Cardiac muscle cell (in vitro differentiated cells and primary cell): ENCODE data around the gene ME1. TPM values are rescaled to one million over a fixed set of nuclear protein-coding genes. Genes with fewer than 3 reads are reported as not detected.

Experiments used
- DNase-seq, 2 donors: peaks; one replicate each; pipeline versions ENCODE4 v3.0.0 to v3.0.0-alpha.2; 2010 to 2017; ENCODE audit warnings: low read depth in 1 of 2, low spot score in 1 of 2
- H3K27ac ChIP-seq: fragments of 200-600 bp; sonication (generic); 2 replicates; pipeline ENCODE4 v1.5.1; 2016
- H3K27me3 ChIP-seq: fragments of 200-600 bp; sonication (generic); 2 replicates; pipeline ENCODE4 v1.6.0; 2016; ENCODE audit warnings: control low read depth
- H3K36me3 ChIP-seq: fragments of 200-600 bp; sonication (generic); 2 replicates; pipeline ENCODE4 v1.5.1; 2016; ENCODE audit warnings: control low read depth
- H3K4me1 ChIP-seq: fragments of 200-600 bp; sonication (generic); 2 replicates; pipeline ENCODE4 v1.8.1; 2017; ENCODE audit warnings: low read depth, mild to moderate bottlenecking, mixed run types
- H3K4me3 ChIP-seq: fragments of 200-600 bp; sonication (generic); 2 replicates; pipeline ENCODE4 v1.5.1; 2016; ENCODE audit warnings: mild to moderate bottlenecking
- H3K9me3 ChIP-seq: fragments of 200-600 bp; sonication (generic); 2 replicates; pipeline ENCODE4 v1.5.1; 2017; ENCODE audit warnings: low read depth, mild to moderate bottlenecking, control low read depth
- CTCF ChIP-seq: IDR thresholded peaks from 2 replicates; pipeline ENCODE4 v1.5.1; 2012; ENCODE audit warnings: low read depth, mild to moderate bottlenecking, low read length
- polyA plus RNA-seq: library from polyadenylated mRNA; unstranded; fragments of >200 nt; fragmentation: Nextera tagmentation; extraction: Ambion mirVana; gene quantifications from 2 replicates; pipeline ENCODE4 v1.2.1, GENCODE V29; 2016
- total RNA-seq: library from RNA; depleted of rRNA; stranded (reverse); fragments of >200 nt; gene quantifications from 2 replicates; pipeline ENCODE4 v1.2.3, GENCODE V29; 2016

Gene ME1
- total and polyA plus RNA-seq, 2 experiments from 2014 or later: 2.0 to 6.6 TPM

GRCh38 chr6:83472767-83473166 is 41.9 kb upstream of the ME1 start:
- Histone ChIP-seq H3K27me3 (peaks cover 5% of the 10 kb centered on the region), H3K36me3 (no peaks in the 10 kb centered on the region), H3K9me3 (no peaks in the 10 kb centered on the region), H3K27ac (no peak overlapping the region), H3K4me3 (no peak overlapping the region), H3K4me1 (no peaks in the 10 kb centered on the region)
- DNase-seq: no peak
- TF ChIP-seq CTCF: no peak

- H3K27ac ChIP-seq: no peak overlapping the region
These were observed 39.7 kb upstream of the ME1 start for GRCh38 chr6:83470587-83470986.

GRCh38 chr6:83470001-83470400 is 39.1 kb upstream of the ME1 start:
- no peak for DNase-seq

More at GRCh38 chr6:83470587-83470986, 39.7 kb upstream of the ME1 start:
- Histone ChIP-seq H3K4me1 (no peaks in the 10 kb centered on the region), H3K36me3 (no peaks in the 10 kb centered on the region), H3K27me3 (peaks cover 5% of the 10 kb centered on the region), H3K4me3 (no peak overlapping the region), H3K9me3 (no peaks in the 10 kb centered on the region)
- no peak for TF ChIP-seq CTCF
- no peak for DNase-seq

GRCh38 chr6:83467620-83468036 is 36.8 kb upstream of the ME1 start:
- no peak for TF ChIP-seq CTCF
- Histone ChIP-seq H3K4me1 (peaks cover 6% of the 10 kb centered on the region), H3K9me3 (no peaks in the 10 kb centered on the region), H3K27ac (no peak overlapping the region), H3K4me3 (no peak overlapping the region), H3K27me3 (no peaks in the 10 kb centered on the region), H3K36me3 (no peaks in the 10 kb centered on the region)
- no peak for DNase-seq

More at GRCh38 chr6:83470001-83470400, 39.1 kb upstream of the ME1 start:
- Histone ChIP-seq H3K27me3 (peaks cover 5% of the 10 kb centered on the region), H3K36me3 (no peaks in the 10 kb centered on the region), H3K4me1 (no peaks in the 10 kb centered on the region), H3K4me3 (no peak overlapping the region), H3K9me3 (no peaks in the 10 kb centered on the region), H3K27ac (no peak overlapping the region)
- TF ChIP-seq CTCF: no peak

- peaks cover 16% of the 10 kb centered on the region for H3K4me1 ChIP-seq
- no peaks in the 10 kb centered on the region for H3K36me3 ChIP-seq
- H3K27me3 ChIP-seq: no peaks in the 10 kb centered on the region
- no peaks in the 10 kb centered on the region for H3K9me3 ChIP-seq
- H3K27ac ChIP-seq: no peak overlapping the region
- no peak for TF ChIP-seq CTCF
- DNase-seq: no peak
- H3K4me3 ChIP-seq: no peak overlapping the region
These were observed 35.5 kb upstream of the ME1 start for GRCh38 chr6:83466328-83466727.
